IMR-90 (cell line): ENCODE data around the gene MTMR4.

ENCODE experiments used
- FOS ChIP-seq: fragments of 150-350 bp; IDR thresholded peaks from 2 replicates; pipeline ENCODE4 v1.6.1; 2016; ENCODE audit warnings: low read depth, low read length
- MAZ ChIP-seq: IDR thresholded peaks from 2 replicates; pipeline ENCODE4 v1.6.1; 2012; ENCODE audit warnings: low read depth, mild to moderate bottlenecking, low read length, improper control_type of control experiment, moderate library complexity, borderline replicate concordance
- MXI1 ChIP-seq: IDR thresholded peaks from 2 replicates; pipeline ENCODE4 v1.6.1; 2012; ENCODE audit warnings: low read depth, mild to moderate bottlenecking, low read length, moderate library complexity, borderline replicate concordance
- POLR2A ChIP-seq: IDR thresholded peaks from 2 replicates; pipeline ENCODE4 v1.6.1; 2012; ENCODE audit warnings: mild to moderate bottlenecking, low read depth, low read length
- RAD21 ChIP-seq: IDR thresholded peaks from 2 replicates; pipeline ENCODE4 v1.6.1; 2012; ENCODE audit warnings: low read length, improper control_type of control experiment
- RCOR1 ChIP-seq: IDR thresholded peaks from 2 replicates; pipeline ENCODE4 v1.6.1; 2012; ENCODE audit warnings: mild to moderate bottlenecking, low read length, improper control_type of control experiment; ENCODE audit not compliant: insufficient replicate concordance
- SMC3 ChIP-seq: fragments of 150-350 bp; IDR thresholded peaks from 2 replicates; pipeline ENCODE4 v1.6.1; 2016; ENCODE audit warnings: low read depth, mild to moderate bottlenecking, antibody characterized with exemption, low read length, moderate library complexity
- TF ChIP-seq, protein P1 (sequence below): conservative IDR thresholded peaks from 2 replicates; pipeline ENCODE4 v1.5.1; 2012; ENCODE audit warnings: mild to moderate bottlenecking, low read depth, low read length, improper control_type of control experiment
- TF ChIP-seq, protein P2 (sequence below): fragments of 150-350 bp; IDR thresholded peaks from 2 replicates; pipeline ENCODE4 v1.6.1; 2017; ENCODE audit warnings: mild to moderate bottlenecking, antibody characterized with exemption, low read length, low read depth

DNA sequence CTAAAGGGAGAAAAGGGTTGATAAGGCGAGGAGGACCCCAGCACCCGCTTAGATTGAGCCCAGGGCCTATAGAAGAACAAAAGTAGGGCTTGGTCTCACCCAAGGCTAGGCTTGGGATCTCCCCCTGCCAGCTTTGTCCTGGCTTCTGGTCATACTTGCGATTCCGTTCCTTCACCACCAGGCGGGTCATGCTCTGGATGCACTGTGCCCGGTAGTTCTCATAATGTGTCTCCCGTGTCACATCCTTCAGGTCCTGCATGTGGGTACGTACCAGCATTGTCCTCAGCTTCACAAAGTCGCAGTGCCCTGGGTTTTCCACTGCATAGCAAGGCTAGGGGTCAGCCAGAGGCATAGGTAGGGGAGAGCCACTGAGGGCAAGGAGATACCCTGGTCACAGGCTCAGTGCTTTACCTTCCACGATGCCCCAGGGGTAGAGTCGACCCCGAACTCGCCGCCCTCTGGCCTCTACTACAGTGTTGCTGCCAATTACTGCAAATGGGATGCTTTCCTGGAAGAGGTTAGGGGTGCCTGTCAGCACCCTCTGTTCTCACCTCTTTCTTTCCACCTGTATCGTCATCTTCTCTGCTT lies 6.5 kb upstream of the MTMR4 start:
- TF ChIP-seq RCOR1, result no peak
- TF ChIP-seq POLR2A, result no peak
- TF ChIP-seq, protein P1, sequence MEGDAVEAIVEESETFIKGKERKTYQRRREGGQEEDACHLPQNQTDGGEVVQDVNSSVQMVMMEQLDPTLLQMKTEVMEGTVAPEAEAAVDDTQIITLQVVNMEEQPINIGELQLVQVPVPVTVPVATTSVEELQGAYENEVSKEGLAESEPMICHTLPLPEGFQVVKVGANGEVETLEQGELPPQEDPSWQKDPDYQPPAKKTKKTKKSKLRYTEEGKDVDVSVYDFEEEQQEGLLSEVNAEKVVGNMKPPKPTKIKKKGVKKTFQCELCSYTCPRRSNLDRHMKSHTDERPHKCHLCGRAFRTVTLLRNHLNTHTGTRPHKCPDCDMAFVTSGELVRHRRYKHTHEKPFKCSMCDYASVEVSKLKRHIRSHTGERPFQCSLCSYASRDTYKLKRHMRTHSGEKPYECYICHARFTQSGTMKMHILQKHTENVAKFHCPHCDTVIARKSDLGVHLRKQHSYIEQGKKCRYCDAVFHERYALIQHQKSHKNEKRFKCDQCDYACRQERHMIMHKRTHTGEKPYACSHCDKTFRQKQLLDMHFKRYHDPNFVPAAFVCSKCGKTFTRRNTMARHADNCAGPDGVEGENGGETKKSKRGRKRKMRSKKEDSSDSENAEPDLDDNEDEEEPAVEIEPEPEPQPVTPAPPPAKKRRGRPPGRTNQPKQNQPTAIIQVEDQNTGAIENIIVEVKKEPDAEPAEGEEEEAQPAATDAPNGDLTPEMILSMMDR, result peak; percentile 40
- no peak for TF ChIP-seq MAZ
- TF ChIP-seq MXI1, result no peak
- no peak for TF ChIP-seq FOS
- TF ChIP-seq, protein P2, sequence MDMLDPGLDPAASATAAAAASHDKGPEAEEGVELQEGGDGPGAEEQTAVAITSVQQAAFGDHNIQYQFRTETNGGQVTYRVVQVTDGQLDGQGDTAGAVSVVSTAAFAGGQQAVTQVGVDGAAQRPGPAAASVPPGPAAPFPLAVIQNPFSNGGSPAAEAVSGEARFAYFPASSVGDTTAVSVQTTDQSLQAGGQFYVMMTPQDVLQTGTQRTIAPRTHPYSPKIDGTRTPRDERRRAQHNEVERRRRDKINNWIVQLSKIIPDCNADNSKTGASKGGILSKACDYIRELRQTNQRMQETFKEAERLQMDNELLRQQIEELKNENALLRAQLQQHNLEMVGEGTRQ, result no peak
- TF ChIP-seq RAD21, result peak; percentile 17; the same call in 1 of the 2 replicates
- no peak; the same call in 1 of the 2 replicates for TF ChIP-seq SMC3
